GM19438 (cell line): Measurements from ENCODE around the gene MSI2.

Experiments used
- ATAC-seq: cut with Tn5 transposase; IDR thresholded peaks from one replicate; pipeline ENCODE4 v1.9.1; 2021; ENCODE audit warnings: low read depth; ENCODE audit not compliant: unreplicated experiment

Gene MSI2

GRCh38 chr17:57269052-57269451 is 12.7 kb downstream of the MSI2 start:
- no peak for ATAC-seq

- ATAC-seq, result no peak
Observed at GRCh38 chr17:57269598-57270255, 13.4 kb downstream of the MSI2 start.

- ATAC-seq, result no peak
Observed at GRCh38 chr17:57270801-57271245, 14.5 kb downstream of the MSI2 start.

GRCh38 chr17:57271821-57272220 is 15.5 kb downstream of the MSI2 start:
- ATAC-seq, result no peak

GRCh38 chr17:57273490-57273889 is 17.2 kb downstream of the MSI2 start:
- no peak for ATAC-seq

- no peak for ATAC-seq
Observed at GRCh38 chr17:57274162-57274561, 17.8 kb downstream of the MSI2 start.

GRCh38 chr17:57275071-57275764 is 18.9 kb downstream of the MSI2 start:
- no peak for ATAC-seq

GRCh38 chr17:57276621-57277020 is 20.3 kb downstream of the MSI2 start:
- ATAC-seq, result no peak

GRCh38 chr17:57277923-57278604 is 21.7 kb downstream of the MSI2 start:
- ATAC-seq, result no peak

GRCh38 chr17:57278740-57279387 is 22.5 kb downstream of the MSI2 start:
- ATAC-seq, result no peak

- no peak for ATAC-seq
Observed at GRCh38 chr17:57279432-57279831, 23.1 kb downstream of the MSI2 start.

- ATAC-seq, result no peak
Observed at GRCh38 chr17:57281887-57282286, 25.6 kb downstream of the MSI2 start.

GRCh38 chr17:57282296-57282695 is 26.0 kb downstream of the MSI2 start:
- no peak for ATAC-seq

- ATAC-seq, result no peak
Observed at GRCh38 chr17:57283203-57283971, 27.1 kb downstream of the MSI2 start.

- ATAC-seq, result no peak
Observed at GRCh38 chr17:57284583-57284982, 28.3 kb downstream of the MSI2 start.

- ATAC-seq, result peak; percentile 76
Observed at GRCh38 chr17:57284984-57285646, 28.8 kb downstream of the MSI2 start.

GRCh38 chr17:57285701-57286100 is 29.4 kb downstream of the MSI2 start:
- ATAC-seq, result no peak

GRCh38 chr17:57286399-57287105 is 30.2 kb downstream of the MSI2 start:
- no peak for ATAC-seq

GRCh38 chr17:57288040-57288772 is 31.9 kb downstream of the MSI2 start:
- ATAC-seq, result no peak
